Stimulated activated CD8-positive, alpha-beta memory T cell treated with anti-CD3 and anti-CD28 coated beads, Interleukin-7, amount 100 ng/mL, for 24 hours (primary cell): Measurements from ENCODE around the gene TASOR.

ENCODE experiments used
- DNase-seq: peaks from one replicate; pipeline ENCODE4 v3.0.0-alpha.2; 2020; ENCODE audit warnings: low read depth

TASOR gene

GRCh38 chr3:56688191-56688590 is 5.1 kb upstream of the TASOR start:
- DNase-seq: no peak

- no peak for DNase-seq
These were observed 964 bp upstream of the TASOR start for GRCh38 chr3:56684029-56684428.

GRCh38 chr3:56682462-56683121 is 473 bp downstream of the TASOR start:
- peak; percentile 50 for DNase-seq

- DNase-seq: no peak
These were observed 1.0 kb downstream of the TASOR start for GRCh38 chr3:56681984-56682461.

GRCh38 chr3:56680054-56680580 is 2.9 kb downstream of the TASOR start:
- DNase-seq: no peak

GRCh38 chr3:56677286-56677685 is 5.8 kb downstream of the TASOR start:
- no peak for DNase-seq

- no peak for DNase-seq
These were observed 9.1 kb downstream of the TASOR start for GRCh38 chr3:56673781-56674457.

GRCh38 chr3:56667973-56668579 is 15.0 kb downstream of the TASOR start:
- no peak for DNase-seq

- no peak for DNase-seq
These were observed 18.2 kb downstream of the TASOR start for GRCh38 chr3:56664823-56665222.

- no peak for DNase-seq
These were observed 27.4 kb downstream of the TASOR start for GRCh38 chr3:56655709-56656108.

GRCh38 chr3:56654460-56654859 is 28.6 kb downstream of the TASOR start:
- no peak for DNase-seq

- no peak for DNase-seq
These were observed 37.7 kb downstream of the TASOR start for GRCh38 chr3:56645407-56645806.

GRCh38 chr3:56633602-56634535 is 49.2 kb downstream of the TASOR start:
- DNase-seq: no peak
